HTERT RPE-1 (cell line): ENCODE measurements around the gene MGMT.

Experiments used
- in situ Hi-C: fragments of 300-500 bp; cut with MboI; formaldehyde crosslinking; loops from 4 replicates; pipeline ENCODE4 v1.14.3; 2020; ENCODE audit warnings: low sequenced_read_pairs

MGMT gene

GRCh38 chr10:129450391-129450790, 16.6 kb upstream of the MGMT start:
- in situ Hi-C loops = no loop called here

- in situ Hi-C loops = no loop called here
Measured at GRCh38 chr10:129455625-129456024, 11.4 kb upstream of the MGMT start.

GRCh38 chr10:129459762-129460539, 7.1 kb upstream of the MGMT start:
- in situ Hi-C loops = no loop called here

GRCh38 chr10:129462257-129462795, 4.7 kb upstream of the MGMT start:
- in situ Hi-C loops = no loop called here

- in situ Hi-C loops = no loop called here
Measured at GRCh38 chr10:129464251-129464650, 2.8 kb upstream of the MGMT start.

GRCh38 chr10:129465796-129466702, 992 bp upstream of the MGMT start:
- in situ Hi-C loops = no loop called here

GRCh38 chr10:129467359-129468064, 471 bp downstream of the MGMT start:
- in situ Hi-C loops = no loop called here

GRCh38 chr10:129468187-129468586, 1.1 kb downstream of the MGMT start:
- in situ Hi-C loops = no loop called here

- in situ Hi-C loops = no loop called here
Measured at GRCh38 chr10:129470103-129470851, 3.2 kb downstream of the MGMT start.

- in situ Hi-C loops = no loop called here
Measured at GRCh38 chr10:129471447-129472175, 4.6 kb downstream of the MGMT start.

- in situ Hi-C loops = no loop called here
Measured at GRCh38 chr10:129472696-129473555, 5.9 kb downstream of the MGMT start.

- in situ Hi-C loops = no loop called here
Measured at GRCh38 chr10:129474642-129475041, 7.6 kb downstream of the MGMT start.

GRCh38 chr10:129476431-129476830, 9.4 kb downstream of the MGMT start:
- in situ Hi-C loops = no loop called here

- in situ Hi-C loops = no loop called here
Measured at GRCh38 chr10:129477051-129477450, 10.0 kb downstream of the MGMT start.

- in situ Hi-C loops = no loop called here
Measured at GRCh38 chr10:129481641-129482040, 14.6 kb downstream of the MGMT start.

GRCh38 chr10:129483430-129484010, 16.5 kb downstream of the MGMT start:
- in situ Hi-C loops = no loop called here

- in situ Hi-C loops = no loop called here
Measured at GRCh38 chr10:129486805-129487204, 19.8 kb downstream of the MGMT start.

GRCh38 chr10:129491123-129491734, 24.2 kb downstream of the MGMT start:
- in situ Hi-C loops = no loop called here
